ENCODE results near the gene RUNX2.

The RUNX2 gene

DNA sequence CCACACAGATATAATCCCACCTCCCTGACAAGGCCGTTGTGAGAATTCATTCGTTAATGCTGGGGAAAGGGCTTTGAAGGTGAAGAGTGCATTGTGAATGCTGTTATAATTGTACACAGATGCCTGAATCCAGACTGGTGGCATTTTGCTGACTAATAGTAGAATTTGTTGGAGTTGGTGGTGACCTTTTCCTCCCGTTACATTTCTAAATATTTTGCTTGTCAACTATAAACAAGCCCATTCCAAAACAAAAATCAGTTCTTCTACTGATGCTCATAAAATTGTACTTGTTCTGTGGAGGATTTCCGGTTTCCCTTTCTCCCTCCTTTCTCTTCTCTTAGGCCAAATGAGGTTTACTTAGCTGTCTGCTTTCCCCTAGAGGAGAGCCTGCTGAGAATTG is 302.7 kb downstream of the RUNX2 start:
- peak; percentile 64 for DNase-seq

DNA sequence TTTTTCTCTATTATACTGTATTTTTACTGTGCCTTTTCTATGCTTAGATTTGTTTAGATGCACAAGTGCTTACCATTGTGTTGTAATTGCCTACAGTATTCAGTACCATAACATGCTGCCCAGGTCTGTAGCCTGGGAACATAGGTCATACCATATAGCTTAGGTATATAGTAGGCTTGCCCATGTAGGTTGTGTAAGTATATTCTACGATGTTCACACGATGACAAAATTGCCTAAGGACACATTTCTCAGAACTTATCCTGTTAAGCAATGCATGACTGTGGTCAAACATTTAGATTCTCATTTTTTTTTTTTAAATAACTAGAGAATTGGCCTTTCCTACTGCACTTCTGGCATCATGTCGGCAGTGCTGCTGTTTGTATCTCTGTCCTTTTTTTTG is 303.3 kb downstream of the RUNX2 start:
- DNase-seq, result no peak

DNA sequence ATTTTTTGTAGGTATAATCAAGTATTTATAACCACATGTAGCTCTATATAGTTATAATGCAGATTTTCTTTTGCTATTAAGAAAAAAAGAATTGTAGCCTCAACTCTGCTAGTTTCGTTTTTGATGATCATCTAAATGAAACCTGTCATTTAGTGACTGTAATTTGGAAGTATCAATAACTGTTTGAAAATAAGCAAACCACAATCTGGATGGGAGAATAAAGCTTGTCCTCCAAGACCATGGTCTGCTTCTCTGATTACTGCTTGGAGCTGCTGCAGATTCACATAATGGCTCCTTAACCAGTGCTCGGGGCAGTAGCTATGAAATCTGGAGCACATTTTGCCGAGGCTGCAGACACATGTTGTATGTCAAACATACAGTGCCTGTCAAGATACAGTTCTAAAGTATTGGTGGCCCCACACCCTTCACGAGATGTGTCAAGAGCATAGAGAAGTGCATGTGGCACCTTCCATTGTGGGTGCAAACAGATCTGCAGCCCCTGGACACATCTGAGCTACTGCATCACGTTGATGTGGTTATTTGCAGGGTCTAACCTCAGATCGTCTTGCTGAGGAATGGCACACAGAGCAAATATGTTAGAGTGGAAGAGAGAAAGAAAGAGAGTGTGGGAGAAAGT is 305.3 kb downstream of the RUNX2 start:
- DNase-seq, result no peak

DNA sequence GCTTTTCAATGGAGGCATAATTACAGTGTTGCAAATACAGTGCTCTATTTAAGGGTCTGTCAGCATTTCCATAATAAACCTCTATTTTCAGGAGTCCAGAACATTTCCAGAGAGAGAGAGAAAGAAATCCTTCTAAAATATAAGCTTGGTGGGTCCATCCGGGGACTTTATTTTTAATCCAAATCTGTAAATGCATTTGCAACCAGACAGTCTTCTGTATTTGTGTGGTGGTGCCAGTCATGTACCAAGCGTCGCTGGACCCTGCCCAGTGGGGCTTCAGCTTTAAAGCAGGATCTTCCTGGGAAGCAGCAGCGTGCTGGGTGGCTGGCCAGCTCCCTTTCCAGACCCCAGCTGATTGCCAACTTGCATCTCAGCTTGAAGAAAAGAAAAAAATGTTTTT is 306.1 kb downstream of the RUNX2 start:
- DNase-seq, result no peak

DNA sequence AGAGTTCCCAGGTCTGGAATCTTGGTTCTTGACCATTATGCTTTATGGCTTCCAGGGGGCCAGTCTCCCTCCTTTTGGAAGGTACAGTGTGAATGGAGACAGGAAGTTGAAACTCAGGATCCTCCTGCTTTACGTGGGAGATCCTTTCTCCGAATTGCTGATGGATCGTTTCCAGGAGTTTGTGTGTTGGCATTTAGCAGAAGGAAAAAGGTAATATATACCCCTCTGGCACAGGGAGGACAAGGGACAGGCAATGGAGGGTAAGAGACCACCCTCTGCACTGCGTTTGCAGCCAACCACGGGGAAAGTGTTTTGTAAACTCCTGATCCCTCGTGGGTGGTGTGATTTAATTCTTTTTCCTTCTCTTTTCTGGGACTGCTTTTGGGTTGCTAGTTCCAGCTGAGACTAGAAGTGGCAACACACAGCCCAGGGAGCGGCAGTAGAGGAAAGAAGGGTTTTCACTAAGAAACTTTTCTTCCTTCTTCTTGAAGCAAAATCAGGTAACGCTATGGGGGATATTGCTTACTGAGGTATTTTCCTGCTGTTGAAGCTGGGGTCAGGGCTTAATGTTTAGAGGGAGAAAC is 307.2 kb downstream of the RUNX2 start:
- DNase-seq, result no peak

DNA sequence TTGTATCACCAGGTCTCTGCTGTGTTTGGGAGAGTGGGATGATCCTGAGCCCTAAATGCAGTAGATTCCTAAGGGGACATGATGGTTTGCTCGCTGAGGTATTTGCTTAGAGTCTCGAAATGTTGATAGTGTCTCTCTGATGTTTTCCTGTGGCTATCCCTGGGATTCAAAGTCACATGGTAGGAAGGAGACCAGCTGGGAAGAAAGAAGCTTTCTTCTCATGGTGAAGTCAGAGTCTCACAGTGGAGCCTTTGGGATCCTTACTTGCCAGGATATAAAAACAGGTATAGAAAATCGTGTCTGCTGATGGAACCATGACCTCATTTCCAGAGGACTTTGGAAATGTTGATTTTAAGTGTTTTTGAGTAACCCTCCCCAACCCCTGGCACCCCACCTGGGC is 308.9 kb downstream of the RUNX2 start:
- DNase-seq, result no peak

DNA sequence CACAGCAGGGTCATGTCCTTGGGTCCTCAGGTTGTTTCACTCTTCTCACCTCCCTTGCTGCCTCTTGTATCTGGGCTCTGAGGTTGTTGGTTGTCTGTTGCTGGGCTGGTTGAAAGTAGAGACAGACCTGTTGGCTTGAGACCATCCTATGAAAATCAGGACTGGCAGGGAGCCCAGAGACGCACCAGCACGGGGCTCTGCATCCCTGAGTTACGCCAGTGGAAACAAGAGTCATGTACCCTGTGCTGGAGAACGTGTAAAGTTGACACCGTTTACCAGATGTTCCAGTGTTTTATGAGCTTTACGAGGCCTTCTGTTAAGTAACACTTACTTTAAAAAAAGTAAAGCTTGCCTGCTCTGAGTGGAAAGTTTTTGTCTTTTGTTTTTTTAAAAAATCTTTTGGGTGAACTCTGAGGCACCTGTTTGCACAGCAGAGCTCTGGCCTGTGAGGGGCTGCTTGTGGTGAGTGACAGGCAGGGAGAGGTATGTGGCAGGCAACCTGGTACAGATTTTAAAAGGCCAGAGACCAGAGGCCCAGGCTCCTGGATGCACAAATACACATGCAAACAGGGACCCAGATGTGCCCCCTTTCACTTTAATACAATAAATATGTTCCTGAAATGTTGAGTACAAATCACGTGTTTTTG is 309.6 kb downstream of the RUNX2 start:
- no peak for DNase-seq

DNA sequence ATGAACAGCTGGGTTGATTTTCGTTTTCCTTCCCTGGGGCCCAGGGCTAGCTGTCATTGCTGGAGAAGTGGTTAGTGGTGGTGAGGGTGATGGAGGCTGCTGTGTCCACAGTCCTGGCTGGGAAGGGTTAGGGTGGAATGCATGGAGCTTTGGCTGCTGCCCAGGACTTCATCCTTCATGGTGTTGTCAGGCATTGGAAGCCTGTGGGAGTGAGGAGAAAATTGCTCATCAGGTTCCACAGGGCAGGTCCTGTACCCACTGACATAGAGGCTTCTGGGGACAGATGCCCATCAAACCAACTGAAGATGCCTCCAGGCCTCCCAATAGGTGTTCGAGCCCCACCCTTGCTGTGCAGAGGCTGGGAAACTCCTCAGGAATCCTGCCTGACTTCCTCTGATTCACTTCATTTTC is 312.0 kb downstream of the RUNX2 start:
- no peak for DNase-seq

DNA sequence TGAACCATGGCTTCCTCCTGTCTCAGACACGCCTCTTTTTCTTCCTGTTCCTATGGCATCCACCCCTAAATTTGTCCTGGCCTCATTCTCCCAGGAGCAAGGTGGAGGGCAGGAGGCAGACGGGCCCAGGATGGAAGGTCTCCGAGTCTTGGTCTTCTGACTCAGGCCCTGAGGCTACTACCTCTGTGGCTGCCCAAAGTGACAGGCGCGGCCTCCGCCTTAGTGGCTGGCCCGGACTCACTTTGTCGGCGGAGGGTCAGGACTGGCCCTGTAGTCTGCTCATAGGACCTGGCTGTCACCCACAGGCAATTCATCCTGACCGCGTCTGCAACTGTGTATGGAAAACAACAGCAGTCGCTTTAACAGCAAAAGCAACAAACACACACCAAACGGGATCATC is 312.7 kb downstream of the RUNX2 start:
- DNase-seq, result no peak

DNA sequence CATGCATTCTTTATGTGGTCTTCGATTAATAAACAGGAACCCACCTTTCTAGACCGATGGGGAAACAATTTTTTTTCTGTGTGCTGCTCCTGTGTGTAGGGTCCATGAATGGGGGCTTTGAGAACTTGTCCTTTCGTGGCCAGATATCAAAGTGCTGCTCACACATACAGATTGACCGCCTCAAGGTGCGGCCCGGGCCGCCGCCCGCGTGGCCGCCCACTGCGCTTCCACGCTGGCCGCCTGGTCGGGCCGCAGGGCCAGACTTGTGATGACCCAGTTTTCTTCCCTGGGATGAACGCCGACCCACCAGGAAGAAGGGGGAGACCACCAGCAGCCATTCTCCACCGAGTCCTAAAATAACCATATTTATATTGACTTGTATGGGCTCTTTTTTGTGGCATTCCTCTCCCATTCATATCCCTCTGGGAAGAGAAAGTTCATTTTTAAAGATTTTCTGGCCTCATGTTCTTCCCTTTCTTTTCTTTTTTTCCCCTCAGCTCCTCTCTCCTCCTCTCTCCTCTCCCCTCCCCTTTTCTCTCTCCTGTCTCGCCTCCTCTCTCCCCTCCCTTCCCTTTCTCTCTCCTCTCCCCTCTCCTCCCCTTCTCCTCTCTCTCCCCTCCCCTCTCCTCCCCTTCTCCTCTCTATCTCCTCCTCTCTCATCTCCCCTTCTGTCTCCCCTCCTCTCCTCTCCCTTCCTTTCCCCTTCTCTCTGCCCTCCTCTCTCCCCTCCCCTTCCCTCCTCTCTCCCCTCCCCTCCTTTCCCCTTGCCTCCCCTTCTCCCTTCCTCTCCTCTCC is 314.4 kb downstream of the RUNX2 start:
- DNase-seq, result no peak

DNA sequence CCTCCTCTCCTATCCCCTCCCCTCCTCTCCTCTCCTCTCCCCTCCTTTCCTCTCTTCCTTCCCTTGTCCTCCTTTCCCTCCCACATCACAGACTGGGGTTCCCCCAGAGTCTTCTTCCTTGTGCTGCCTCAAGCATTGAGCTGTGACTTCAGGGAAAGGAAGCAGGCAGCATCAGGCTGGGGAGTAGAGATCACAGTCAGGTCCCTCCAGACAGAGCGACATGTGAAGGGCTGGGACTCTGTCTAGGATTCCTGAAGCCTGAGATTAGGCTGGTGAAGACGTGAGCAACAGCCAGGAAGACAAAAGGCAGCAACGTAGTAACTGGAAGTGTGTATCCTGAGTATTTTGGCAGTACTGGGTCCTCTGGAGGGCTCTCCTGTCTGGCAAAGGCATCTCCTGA is 315.0 kb downstream of the RUNX2 start:
- DNase-seq, result no peak

DNA sequence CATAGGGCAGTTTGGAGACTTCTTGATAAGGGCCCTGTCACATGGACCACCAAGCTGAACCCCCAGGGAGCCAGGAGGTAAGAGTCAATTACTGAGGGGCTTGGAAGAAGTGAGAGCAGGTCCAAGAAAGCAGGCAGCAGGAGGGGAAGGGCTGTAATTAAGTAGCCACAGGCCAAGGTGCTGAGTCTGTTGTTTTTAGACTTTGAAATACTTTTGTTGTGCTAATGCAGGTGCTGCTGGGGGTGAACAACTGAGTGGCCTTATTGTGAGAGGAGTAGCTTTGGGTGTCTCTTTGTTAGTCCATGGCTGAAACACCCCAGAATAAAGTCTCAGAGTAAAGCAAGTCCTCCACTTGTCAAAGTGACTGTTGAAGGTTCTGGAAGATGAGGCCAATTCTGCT is 316.6 kb downstream of the RUNX2 start:
- DNase-seq, result no peak

DNA sequence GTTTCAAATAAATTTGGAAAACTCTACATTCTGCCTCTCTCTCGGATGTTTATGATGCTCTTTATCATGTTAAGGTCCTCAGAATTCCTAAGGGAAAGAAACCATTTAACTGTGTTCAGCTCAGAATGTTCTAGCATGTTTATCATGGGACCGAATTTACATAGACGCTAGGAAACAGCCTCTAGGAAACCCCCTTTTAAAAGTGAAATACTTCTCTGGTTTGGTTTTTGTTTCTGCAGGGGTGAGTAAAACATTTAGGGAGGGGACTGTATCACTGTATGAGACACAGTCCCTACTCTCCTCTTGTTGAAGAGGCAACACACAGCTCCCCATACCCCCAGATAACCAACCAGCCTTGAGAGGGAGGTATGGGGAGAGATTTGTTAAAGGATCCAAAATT is 317.2 kb downstream of the RUNX2 start:
- no peak for DNase-seq

DNA sequence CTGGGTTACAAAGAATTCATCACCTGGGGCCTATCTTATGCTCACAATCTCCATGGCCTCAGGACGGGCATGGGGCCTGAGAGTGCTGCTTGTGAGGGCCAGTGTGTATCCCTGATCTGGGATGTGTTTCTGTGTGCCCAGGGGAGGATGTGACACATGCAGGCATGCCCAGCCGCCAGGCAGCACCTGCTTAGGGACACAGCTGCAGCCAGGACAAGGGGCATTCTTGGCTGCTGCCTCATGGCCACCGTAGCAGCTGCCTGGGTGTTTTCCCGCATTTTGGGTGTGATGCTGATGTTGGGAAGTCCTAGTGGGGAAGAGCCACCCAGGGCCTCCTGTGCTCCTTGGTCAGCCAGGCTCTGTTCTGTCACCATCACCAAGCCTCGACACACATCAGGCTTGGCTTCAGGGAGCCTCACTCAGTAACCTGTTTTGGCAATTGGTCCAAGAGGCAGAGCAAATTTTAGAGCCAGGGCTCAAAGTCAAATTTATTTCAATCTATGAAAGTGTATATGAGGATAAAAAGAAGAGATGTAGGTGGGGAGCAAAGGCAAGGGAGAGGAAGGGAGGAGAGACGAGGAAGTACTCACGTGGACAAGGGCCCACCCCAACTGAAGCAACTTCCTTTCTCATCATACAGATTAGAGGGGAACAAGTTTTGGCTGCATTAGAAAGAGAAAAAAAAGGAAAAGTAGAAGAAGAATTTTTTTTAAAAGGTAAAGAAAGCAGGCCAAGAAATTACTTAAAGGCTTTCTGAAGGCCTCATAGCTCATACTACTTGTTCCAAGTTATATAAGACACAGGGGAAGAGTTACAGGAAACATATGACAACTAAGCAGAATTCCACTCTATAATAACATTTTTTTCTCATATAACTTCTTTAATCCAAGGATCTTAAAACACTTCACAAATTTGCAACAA is 319.5 kb downstream of the RUNX2 start:
- no peak for DNase-seq

DNA sequence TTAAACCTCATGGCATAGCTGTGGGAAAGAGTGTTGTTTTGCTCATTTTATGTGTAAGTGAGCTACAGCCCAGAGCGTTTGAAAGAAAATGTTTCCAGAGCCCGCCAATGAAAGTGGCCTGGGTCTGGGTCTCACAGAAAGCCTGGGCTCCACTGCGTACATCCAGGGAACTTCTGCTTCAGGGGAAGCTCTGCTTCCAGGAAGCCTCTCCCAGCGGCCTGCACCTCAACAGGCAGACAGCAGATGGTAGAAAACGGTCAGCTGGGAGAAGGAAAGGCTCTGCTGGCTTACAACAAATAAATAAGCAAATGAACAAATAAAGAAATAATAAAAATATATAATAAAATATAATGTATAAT is 320.1 kb downstream of the RUNX2 start:
- no peak for DNase-seq

DNA sequence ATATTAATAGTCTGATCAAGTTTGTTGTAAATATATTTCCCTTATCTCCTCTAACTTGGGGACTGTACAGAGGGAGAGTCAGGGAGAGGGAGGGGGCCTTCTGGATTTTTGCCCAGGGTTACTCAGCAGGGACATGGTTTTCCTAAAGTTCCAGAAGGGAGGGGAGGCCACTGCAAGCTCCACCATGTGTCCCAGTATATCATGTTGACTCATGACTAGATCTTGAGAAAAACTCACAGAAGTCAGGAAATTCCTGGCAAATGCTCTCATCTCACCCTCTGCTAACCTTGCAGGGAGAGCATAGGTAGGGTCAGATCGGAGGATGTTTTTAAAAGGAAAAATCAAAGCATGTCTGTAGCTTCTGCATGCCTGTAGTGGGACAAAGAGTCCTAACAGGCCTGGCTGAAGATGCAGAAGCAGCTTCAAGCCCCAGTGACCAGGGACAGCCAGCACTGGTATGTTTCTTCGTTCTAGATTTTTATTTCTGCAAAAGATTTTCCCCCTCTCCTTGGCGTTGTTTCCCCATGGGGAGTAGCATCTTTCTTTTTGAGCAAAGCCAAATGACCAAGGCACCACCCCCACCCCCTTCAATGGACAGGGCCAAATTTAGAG is 322.5 kb downstream of the RUNX2 start:
- no peak for DNase-seq

DNA sequence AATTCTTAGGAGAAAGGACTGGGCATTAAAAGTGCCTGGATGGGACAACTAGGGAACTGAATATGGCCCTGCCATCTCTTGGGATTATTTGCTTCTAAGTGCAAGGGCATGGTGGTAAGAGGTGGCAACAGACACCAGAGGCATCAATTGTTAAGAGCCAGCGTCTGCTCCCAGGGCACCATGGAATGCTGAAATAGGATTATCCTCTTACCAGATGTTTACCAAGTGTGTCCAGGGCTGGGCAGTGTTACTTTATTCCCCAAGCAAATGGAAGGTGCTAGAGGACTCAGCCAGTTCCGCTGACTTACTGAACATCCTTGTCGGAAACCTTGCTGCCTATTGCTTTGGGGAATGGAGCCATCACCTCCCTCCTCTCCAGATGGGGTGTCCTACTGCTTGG is 323.2 kb downstream of the RUNX2 start:
- DNase-seq, result no peak

DNA sequence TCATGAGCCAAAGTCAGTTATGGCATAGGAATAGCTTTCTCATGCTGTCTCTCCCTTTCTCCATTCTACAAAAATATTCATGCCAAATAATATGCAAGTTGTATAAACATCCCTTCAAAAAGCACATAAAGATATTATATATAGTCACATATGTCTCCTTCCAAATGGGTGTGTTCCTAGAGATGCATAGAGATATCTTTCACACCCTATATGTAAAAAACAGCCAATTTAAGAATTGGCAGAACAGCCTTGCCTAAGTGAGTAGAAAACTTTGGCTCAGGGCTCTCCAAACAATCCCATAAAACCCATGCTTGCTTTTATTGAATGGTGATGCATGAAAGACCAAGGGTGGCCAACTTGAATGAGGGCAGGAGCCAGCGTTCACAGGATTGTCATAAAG is 324.3 kb downstream of the RUNX2 start:
- DNase-seq, result no peak

DNA sequence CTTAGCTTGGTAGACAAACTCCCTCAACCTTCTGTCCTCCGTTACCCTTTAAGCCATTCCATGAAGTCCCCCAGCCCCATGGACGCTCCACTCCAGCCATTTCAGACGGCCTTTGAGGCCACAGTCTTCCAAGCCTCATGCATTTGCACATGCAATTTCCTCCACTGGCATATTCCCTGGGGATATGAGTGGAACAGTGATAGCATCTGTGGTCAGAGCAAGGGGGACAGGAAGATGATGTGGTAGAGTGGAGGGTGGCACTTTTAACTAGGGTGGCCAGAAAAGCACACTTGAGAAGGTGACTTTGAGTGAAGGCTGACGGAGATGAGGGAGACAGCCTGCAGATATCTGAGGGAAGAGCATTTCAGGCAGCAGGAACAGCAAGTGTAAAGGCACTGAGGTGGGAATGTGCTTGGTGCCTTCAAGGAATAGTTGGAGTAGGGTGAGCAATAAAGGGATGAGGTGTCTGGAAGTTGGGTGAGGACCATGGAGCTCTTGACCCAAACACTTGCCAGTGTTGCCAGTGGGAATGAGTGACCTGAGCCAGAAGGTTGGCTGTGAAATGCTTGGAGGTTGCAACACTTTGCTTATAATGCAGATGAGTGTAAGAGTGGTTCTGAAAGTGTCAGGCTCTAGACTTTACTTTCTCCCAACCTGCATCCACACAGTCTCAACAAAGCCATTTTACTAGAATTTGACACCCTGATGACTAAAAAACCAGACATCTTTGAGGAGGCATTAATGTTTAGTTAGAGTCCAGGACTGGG is 325.2 kb downstream of the RUNX2 start:
- no peak for DNase-seq

DNA sequence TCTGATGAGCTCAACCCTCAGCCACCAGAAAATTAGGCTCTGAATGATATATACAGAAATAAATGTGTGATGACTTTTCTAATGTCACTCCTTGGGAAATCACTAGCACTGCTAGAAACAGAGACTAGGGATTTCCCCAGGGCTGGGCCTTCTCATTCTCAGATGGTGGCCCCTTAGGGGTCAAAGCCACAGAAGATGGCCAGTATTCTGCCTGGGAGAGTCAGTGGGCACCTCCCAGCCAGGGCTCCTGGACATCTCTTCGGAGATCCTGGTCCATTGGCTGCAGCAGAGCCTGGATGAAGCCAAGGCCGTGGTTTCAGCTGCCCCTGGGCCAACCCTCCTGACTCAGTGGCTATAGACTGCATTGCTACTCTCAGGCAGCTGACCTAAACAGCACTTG is 326.5 kb downstream of the RUNX2 start:
- DNase-seq, result no peak

DNA sequence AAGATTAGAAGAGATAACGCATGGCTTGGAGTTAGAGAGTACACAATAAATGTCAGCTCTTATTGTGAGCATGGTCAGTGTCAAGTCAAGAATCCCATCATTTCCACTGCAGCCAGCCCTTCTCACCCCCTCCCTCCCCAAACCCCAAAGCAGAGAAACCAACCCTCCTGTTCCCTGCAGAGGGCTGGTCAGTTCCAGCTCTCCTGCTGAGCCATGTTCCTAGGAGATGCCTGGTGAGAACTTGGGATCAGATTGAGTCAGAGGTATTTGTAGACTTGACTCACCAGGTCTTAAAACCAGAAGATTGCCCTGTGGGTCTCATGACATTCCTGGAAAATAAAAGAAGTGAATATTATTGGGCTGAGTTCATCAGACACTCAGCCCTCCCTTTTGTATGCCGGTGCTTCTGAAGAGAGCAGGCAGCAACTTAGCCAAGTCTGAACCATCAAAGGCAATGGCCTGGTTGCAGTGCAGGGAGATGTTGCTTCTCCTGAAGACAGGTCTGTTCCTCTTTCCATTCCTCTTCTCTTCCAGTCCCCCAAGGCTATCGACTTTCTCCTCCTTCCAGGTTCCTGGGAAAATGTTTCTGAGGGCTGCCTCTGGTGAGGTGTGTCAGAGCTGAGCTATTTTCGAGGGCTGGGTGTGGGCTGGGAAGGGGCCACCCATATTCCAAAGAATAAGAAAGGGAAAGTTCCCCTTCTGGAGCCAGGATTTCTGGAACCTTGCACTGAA is 327.8 kb downstream of the RUNX2 start:
- DNase-seq, result no peak

Data from NCI-H510A treated with DMSO at 0.1 percent for 48 hours (cell line).